ENCODE measurements around the gene XPC.

XPC gene

DNA sequence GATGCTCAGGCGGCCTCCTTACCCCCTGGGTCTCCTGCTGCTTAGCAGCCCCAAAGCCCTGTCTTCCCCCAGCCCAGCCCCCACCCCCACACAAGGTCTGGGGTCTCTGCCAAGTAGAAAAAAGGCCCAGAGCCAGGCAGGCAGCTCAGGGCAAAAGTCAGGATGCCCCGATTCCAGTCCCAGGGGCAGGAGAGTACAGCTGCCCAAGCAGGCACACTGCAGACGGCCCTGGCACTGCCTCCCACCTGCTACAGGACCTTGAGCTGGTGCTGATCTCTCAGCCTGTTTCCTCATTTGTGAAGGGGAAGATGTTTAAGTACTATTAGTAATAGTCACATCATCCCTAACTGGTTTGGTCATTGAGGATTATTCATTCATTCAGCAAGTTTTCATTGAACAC lies 41.0 kb downstream of the XPC start:
- Mint-ChIP-seq H3K27ac (peak overlapping the region; percentile 85 to 99), H3K4me1 (ENCODE audit: low read depth in 2 of 2) (peaks cover 24 to 26% of the 10 kb centered on the region in 2 donors), H3K9me3 (no peaks in the 10 kb centered on the region), H3K4me3 (no peak overlapping the region), H3K27me3 (no peaks in the 10 kb centered on the region), H3K36me3 (ENCODE audit: insufficient read depth) (peaks cover 76% of the 10 kb centered on the region)
- DNase-seq (no peak), ATAC-seq (replicated peaks) (no peak)

DNA sequence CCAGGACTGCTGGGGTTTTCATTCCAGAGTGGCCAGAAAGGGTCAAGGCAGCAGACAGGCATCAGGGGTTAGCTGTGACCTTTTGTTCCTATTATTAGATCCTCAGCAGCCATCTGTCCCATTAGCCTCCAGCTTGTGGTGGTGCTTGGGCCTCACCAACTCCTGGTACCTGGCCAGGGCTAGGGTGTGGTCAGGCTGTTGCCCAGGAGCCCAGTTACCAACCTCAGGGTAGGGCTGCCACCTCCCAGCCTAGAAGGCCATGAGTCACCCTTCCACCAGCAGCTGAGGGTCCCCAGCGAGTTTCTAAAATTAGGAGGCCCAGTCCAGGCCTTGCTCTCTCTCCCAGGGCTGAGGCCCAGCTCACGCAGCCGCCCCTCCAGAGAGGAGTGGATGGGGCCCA lies 41.4 kb downstream of the XPC start:
- Mint-ChIP-seq H3K4me1 (ENCODE audit: low read depth in 2 of 2) (peaks cover 20 to 22% of the 10 kb centered on the region in 2 donors), H3K36me3 (ENCODE audit: insufficient read depth) (peaks cover 76% of the 10 kb centered on the region), H3K27ac (peak overlapping the region; percentile 79 to 99), H3K4me3 (no peak overlapping the region), H3K27me3 (no peaks in the 10 kb centered on the region), H3K9me3 (no peaks in the 10 kb centered on the region)
- no peak for ATAC-seq (replicated peaks)
- DNase-seq = no peak

DNA sequence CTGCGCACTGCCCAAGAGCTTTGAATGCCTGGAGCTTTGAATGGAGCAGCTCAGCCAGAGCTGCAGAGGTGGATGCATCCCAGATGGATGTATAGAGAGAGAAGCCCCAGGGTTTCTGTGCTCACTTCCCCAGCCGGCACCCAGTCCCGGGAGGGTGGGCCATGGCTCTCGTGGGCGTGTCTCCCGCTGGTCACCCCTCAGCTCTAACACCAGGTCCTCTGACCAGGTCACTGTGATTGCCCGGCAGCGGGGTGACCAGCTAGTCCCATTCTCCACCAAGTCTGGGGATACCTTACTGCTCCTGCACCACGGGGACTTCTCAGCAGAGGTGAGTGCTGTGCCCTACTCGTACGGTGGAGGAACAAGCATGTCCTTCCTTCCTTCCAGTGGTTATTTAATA lies 42.8 kb downstream of the XPC start:
- H3K27me3 Mint-ChIP-seq = no peaks in the 10 kb centered on the region
- no peak for ATAC-seq (replicated peaks)
- H3K36me3 Mint-ChIP-seq (ENCODE audit: insufficient read depth) = peaks cover 71% of the 10 kb centered on the region
- H3K4me1 Mint-ChIP-seq (ENCODE audit: low read depth in 2 of 2) = peaks cover 9 to 11% of the 10 kb centered on the region in 2 donors
- peak overlapping the region in 1 of 2 donors; percentile 86 for H3K27ac Mint-ChIP-seq
- no peak overlapping the region for H3K4me3 Mint-ChIP-seq
- DNase-seq = no peak
- H3K9me3 Mint-ChIP-seq = no peaks in the 10 kb centered on the region

DNA sequence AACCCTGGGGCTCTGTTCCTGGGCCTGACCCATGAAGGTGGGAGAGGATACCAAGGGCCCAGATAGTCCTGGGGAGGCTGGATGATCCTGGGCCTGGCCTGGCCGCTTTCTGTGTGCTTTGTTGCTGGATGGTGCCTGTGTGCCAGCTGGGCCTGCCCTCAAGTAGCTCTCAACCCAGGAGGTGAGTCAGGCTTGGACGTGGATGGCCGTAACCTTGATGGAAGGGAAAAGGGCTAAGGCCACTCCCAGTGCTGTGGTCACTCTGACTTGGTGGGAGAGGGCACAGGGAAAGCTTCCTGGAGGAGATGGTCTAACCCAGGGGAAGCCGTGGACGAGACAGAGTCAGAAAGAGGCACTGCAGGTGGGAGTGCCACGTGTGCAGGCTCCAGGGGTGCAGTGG lies 44.1 kb downstream of the XPC start:
- no peak overlapping the region for H3K4me3 Mint-ChIP-seq
- ATAC-seq (replicated peaks) (no peak), DNase-seq (no peak)
- H3K27ac Mint-ChIP-seq = peak overlapping the region; percentile 22 to 86
- no peaks in the 10 kb centered on the region for H3K9me3 Mint-ChIP-seq
- peaks cover 75% of the 10 kb centered on the region for H3K36me3 Mint-ChIP-seq (ENCODE audit: insufficient read depth)
- H3K4me1 Mint-ChIP-seq (ENCODE audit: low read depth in 2 of 2) = peaks cover 5 to 6% of the 10 kb centered on the region in 2 donors
- H3K27me3 Mint-ChIP-seq = no peaks in the 10 kb centered on the region

DNA sequence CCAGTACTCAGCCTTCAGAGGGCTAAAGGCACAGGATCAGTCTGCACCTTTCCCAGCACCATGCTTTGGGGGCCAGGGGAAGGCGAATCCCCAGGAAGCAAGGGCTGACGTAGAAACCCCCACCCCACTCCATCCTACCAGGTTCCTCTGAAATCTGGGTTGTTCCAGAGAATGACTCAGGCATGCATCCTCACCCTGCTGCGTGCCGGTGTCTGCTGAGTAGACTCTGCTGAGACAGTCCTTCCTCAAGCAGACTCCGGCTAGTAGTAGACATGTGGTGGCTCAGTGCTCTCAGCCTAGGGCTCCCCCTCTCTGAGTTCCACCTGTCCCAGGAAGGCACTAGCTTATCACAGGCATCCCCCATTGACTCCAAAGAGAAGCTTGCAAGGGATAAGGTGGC lies 44.5 kb downstream of the XPC start:
- Mint-ChIP-seq H3K4me3 (no peak overlapping the region), H3K36me3 (ENCODE audit: insufficient read depth) (peaks cover 75% of the 10 kb centered on the region), H3K4me1 (ENCODE audit: low read depth in 2 of 2) (peaks cover 5 to 6% of the 10 kb centered on the region in 2 donors), H3K9me3 (no peaks in the 10 kb centered on the region), H3K27ac (peak overlapping the region; percentile 22 to 86), H3K27me3 (no peaks in the 10 kb centered on the region)
- no peak for DNase-seq
- no peak for ATAC-seq (replicated peaks)

DNA sequence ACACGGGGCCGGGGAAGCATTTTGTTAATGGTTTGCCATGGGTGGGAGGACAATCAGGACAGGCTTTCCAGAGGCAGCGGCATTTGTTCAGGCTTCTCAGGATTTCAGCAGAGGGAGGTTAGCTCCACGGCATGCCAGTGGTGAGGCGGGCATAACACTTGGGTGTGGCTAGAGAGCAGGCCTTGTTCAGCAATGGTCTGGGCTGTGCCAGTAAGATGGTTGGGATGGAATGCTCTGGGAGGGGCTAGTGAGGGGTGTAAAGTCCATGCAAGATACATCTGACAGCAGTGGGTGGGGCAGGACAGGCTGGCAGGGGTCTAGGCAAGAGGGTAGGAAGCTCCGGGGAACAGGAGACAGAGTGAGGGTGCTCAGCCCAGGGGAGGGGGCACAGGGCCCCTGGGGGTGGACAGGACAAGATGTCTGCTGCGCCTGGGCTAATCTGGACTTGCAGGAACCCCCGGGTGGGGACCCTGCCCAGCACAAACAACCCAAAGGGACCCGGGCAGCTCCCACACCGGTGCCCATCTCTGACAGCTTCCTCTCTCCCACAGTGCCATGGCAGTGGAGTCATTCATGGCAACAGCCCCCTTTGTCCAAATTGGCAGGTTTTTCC lies 45.1 kb downstream of the XPC start:
- H3K9me3 Mint-ChIP-seq = no peaks in the 10 kb centered on the region
- peaks cover 74% of the 10 kb centered on the region for H3K36me3 Mint-ChIP-seq (ENCODE audit: insufficient read depth)
- DNase-seq = no peak
- peak overlapping the region; percentile 81 to 86 for H3K27ac Mint-ChIP-seq
- ATAC-seq (replicated peaks) = no peak
- H3K4me3 Mint-ChIP-seq = no peak overlapping the region
- H3K27me3 Mint-ChIP-seq = no peaks in the 10 kb centered on the region
- H3K4me1 Mint-ChIP-seq (ENCODE audit: low read depth in 2 of 2) = peaks cover 5 to 8% of the 10 kb centered on the region in 2 donors

DNA sequence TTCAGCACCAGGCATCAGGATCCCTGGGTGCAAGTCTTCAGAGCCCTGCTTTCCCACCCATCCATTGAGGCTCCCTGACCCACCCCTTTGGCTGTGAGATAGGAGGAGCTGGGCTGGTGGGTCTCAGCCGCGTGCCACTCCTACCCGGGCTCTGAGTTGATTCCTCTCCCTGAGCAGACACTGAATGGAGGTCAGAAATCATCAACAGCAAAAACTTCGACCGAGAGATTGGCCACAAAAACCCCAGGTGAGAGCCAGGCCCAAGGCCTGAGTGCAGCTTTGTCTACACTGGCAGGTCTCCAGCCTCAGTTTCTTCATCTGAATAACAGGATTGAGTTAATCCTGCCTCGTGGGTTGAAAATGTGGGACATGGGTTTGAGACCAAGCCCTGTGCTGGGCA lies 45.7 kb downstream of the XPC start:
- DNase-seq (no peak), ATAC-seq (replicated peaks) (no peak)
- peaks cover 8 to 14% of the 10 kb centered on the region in 2 donors for H3K4me1 Mint-ChIP-seq (ENCODE audit: low read depth in 2 of 2)
- H3K36me3 Mint-ChIP-seq (ENCODE audit: insufficient read depth) = peaks cover 74% of the 10 kb centered on the region
- H3K27me3 Mint-ChIP-seq = no peaks in the 10 kb centered on the region
- no peaks in the 10 kb centered on the region for H3K9me3 Mint-ChIP-seq
- peak overlapping the region; percentile 81 to 86 for H3K27ac Mint-ChIP-seq
- H3K4me3 Mint-ChIP-seq = no peak overlapping the region

DNA sequence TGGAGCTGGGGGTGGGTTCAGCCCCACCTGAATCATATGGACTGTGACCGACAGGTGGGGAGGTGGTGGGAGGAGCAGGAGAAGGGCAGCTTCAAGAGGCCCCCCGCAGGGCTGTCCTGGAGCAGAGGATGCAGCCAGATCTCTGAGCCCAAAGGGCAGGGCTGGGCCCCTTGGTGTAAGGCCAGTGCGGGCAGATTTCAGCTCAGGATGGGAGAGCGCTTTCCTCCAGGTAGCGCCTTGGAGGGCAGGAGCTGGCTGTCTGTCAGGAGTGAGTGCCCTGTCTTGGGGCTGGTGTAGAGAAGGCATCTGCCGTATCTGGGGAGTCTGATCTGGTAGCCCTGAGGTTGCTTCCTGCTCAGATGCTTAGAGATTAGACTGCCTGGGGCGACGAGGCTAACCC lies 46.3 kb downstream of the XPC start:
- Mint-ChIP-seq H3K4me1 (ENCODE audit: low read depth in 2 of 2) (peaks cover 13 to 19% of the 10 kb centered on the region in 2 donors), H3K4me3 (peak overlapping the region in 1 of 2 donors; percentile 34), H3K27me3 (no peaks in the 10 kb centered on the region), H3K27ac (peak overlapping the region; percentile 81 to 86), H3K36me3 (ENCODE audit: insufficient read depth) (peaks cover 75% of the 10 kb centered on the region), H3K9me3 (no peaks in the 10 kb centered on the region)
- ATAC-seq (replicated peaks) (no peak), DNase-seq (no peak)

DNA sequence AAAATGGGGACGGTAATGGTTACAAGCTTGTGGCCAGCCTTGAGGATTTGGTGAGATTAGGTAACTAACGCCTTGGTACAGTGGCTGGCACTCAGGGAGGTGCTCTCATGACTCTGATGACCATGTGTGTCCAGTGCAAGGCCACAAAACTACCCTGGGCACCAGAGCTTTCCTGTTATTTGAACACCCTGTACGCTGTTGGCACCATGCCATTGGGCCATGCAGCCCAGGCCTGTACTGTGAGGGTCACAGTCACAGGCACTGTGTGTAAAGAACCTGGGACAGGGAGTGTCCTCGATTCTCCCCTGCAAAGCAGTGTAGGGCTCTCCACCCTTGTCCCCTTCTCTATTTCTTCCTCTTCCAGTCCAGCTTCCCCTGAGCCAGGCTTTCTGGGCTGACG lies 47.3 kb downstream of the XPC start:
- ATAC-seq (replicated peaks) = no peak
- no peak overlapping the region for H3K4me3 Mint-ChIP-seq
- peaks cover 19 to 25% of the 10 kb centered on the region in 2 donors for H3K4me1 Mint-ChIP-seq (ENCODE audit: low read depth in 2 of 2)
- no peaks in the 10 kb centered on the region for H3K9me3 Mint-ChIP-seq
- DNase-seq = no peak
- peaks cover 65% of the 10 kb centered on the region for H3K36me3 Mint-ChIP-seq (ENCODE audit: insufficient read depth)
- H3K27me3 Mint-ChIP-seq = no peaks in the 10 kb centered on the region
- peak overlapping the region; percentile 6 to 77 for H3K27ac Mint-ChIP-seq

DNA sequence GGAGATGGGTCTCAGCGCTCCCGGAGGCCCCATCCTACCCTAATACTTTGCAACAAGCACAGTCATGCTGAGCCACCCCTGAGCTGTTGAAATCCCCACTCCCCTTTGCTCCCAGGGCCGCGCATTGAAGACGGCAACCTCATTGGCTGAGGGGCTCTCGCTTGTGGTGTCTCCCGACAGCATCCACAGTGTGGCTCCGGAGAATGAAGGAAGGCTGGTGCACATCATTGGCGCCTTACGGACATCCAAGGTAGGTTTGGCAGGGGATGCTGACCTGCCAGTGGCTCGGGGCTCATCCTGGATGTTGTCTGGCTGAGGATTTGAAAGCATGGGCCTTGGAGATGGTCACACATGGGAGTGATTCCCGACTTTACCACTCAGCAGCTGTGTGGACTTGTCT lies 47.7 kb downstream of the XPC start:
- H3K27me3 Mint-ChIP-seq = no peaks in the 10 kb centered on the region
- H3K36me3 Mint-ChIP-seq (ENCODE audit: insufficient read depth) = peaks cover 67% of the 10 kb centered on the region
- no peak overlapping the region for H3K4me3 Mint-ChIP-seq
- H3K27ac Mint-ChIP-seq = peak overlapping the region in 1 of 2 donors; percentile 77
- DNase-seq (no peak), ATAC-seq (replicated peaks) (no peak)
- peaks cover 23 to 27% of the 10 kb centered on the region in 2 donors for H3K4me1 Mint-ChIP-seq (ENCODE audit: low read depth in 2 of 2)
- no peaks in the 10 kb centered on the region for H3K9me3 Mint-ChIP-seq

DNA sequence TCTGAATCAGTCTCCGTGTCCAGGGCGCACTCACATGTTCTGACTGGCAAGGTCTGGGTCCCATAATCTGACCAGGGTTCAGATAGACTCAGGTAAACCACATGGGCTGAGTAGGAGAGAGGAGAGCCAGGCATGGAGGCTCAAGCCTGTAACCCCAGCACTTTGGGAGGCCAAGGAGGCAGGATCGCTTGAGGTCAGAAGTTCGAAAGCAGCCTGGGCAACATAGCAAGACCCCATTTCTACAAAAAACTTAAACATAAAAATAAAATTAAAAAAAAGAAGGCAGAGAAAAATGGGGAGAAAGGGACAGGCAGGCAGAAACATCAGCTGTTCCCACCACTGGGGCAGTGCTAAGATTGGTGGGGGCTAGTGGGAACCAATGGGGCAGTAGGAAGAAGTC lies 48.2 kb downstream of the XPC start:
- Mint-ChIP-seq H3K36me3 (ENCODE audit: insufficient read depth) (peaks cover 68% of the 10 kb centered on the region), H3K4me1 (ENCODE audit: low read depth in 2 of 2) (peaks cover 26 to 32% of the 10 kb centered on the region in 2 donors), H3K9me3 (no peaks in the 10 kb centered on the region), H3K4me3 (no peak overlapping the region), H3K27ac (peak overlapping the region; percentile 12 to 73), H3K27me3 (no peaks in the 10 kb centered on the region)
- ATAC-seq (replicated peaks) (no peak), DNase-seq (no peak)

DNA sequence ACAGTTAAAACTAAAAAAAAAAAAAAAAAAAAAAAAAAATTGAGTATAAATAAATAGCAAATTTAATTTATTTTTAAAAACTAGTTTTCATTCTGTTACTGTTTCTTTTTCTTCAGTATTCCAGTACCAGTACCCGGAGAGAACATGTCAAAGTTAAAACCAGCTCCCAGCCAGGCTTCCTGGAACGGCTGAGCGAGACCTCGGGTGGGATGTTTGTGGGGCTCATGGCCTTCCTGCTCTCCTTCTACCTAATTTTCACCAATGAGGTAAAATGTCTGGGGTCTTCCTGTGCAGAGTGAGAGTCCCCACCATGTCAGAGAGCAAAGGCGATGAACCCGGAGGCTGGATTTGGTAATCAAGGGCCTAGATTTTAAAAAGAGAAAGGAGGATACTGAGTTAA lies 49.1 kb downstream of the XPC start:
- Mint-ChIP-seq H3K4me1 (ENCODE audit: low read depth in 2 of 2) (peaks cover 26 to 32% of the 10 kb centered on the region in 2 donors), H3K36me3 (ENCODE audit: insufficient read depth) (peaks cover 67% of the 10 kb centered on the region), H3K27me3 (no peaks in the 10 kb centered on the region), H3K9me3 (no peaks in the 10 kb centered on the region), H3K4me3 (no peak overlapping the region), H3K27ac (no peak overlapping the region)
- ATAC-seq (replicated peaks) = no peak
- no peak for DNase-seq

DNA sequence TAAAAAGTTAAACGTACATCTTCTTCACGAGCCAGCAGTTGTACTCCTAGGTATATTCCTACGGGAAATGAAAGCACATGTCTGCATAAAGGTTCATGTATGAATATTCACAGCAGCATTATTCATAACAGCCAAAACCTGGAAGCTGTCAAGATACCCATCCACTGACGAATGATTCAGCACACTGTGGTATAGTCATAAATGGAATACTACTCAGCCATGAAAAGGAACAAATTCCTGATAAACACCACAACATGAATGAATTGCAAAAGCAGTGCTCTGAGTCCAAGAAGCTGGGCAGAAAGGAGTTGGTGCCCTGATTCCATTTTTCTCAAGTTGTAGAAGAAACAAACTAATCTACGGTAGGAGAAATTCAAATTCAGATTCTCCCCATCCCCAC lies 49.7 kb downstream of the XPC start:
- Mint-ChIP-seq H3K36me3 (ENCODE audit: insufficient read depth) (peaks cover 64% of the 10 kb centered on the region), H3K27me3 (no peaks in the 10 kb centered on the region), H3K4me3 (no peak overlapping the region), H3K4me1 (ENCODE audit: low read depth in 2 of 2) (peaks cover 30 to 34% of the 10 kb centered on the region in 2 donors), H3K27ac (peak overlapping the region; percentile 2 to 76), H3K9me3 (no peaks in the 10 kb centered on the region)
- ATAC-seq (replicated peaks) = no peak
- no peak for DNase-seq

DNA sequence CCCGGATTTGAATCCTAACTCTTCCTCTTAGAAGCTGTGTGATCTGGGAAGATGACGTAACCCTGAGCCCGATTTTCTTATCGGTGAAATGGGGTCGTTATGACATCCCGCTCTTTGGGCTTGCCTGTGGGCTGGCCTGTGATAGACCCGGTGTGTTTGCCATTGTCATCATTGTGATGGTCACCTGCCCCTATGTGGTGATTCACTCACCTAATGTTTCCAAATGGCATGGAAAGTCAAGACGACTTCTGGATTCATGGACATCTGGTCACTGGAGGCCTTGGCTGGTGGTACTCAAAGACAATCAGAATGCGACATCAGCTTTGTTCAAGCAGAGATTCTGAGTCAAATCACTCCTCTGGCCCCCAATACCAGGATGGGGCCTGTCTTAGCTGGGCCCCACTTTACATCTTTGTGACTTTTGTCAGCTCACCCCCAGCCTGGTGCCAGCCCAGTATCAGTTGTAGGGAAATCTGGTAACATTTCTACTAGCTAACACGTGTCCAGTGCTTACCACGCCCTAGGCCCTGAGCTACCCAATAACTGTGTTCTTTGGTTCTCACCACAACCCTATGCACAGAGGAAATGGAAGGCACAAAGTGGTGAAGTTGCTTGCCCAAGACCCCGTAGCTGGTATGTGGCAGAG lies 50.8 kb downstream of the XPC start:
- Mint-ChIP-seq H3K36me3 (ENCODE audit: insufficient read depth) (peaks cover 55% of the 10 kb centered on the region), H3K4me3 (peak overlapping the region; percentile 33 to 49), H3K9me3 (no peaks in the 10 kb centered on the region), H3K27me3 (no peaks in the 10 kb centered on the region), H3K27ac (peak overlapping the region; percentile 2 to 76), H3K4me1 (ENCODE audit: low read depth in 2 of 2) (peaks cover 40 to 42% of the 10 kb centered on the region in 2 donors)
- DNase-seq (no peak), ATAC-seq (replicated peaks) (no peak)

Measured in effector memory CD8-positive, alpha-beta T cell (primary cell).